Measurements from ENCODE around the gene DNAJB8.

DNA sequence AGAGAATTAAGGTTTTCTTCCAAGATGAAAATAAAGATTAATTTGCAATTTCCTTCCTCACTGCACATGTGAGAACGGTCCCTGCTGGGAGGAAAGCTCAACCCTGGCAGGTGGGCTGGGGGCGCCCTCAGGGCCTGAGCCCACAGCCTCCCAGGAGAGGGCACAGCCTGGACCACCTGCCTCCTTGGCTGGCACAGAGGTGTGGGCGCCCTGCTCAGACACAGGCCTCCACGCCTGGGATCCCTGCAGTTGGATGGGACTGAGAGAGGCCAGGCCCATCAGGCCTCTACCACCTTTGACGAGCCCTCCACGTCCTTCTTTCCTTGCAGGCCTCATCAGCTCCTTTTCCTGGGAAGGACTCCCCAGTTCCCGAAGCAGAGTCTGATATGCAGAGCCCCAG lies 46.4 kb downstream of the DNAJB8 start:
- TF ChIP-seq ELF4 (IDR thresholded peaks at IDR 0.05): no peak
- no peak for TF ChIP-seq FOXM1 (IDR thresholded peaks at IDR 0.05; ENCODE audit: borderline replicate concordance)
- no peak for TF ChIP-seq BHLHE40 (IDR thresholded peaks at IDR 0.05; ENCODE audit: borderline replicate concordance)
- no peak for TF ChIP-seq CTBP1 (IDR thresholded peaks at IDR 0.05; ENCODE audit: borderline replicate concordance)
- no peak for TF ChIP-seq FOXK2 (IDR thresholded peaks at IDR 0.05)
- no peak for TF ChIP-seq SP1 (IDR thresholded peaks at IDR 0.05)
